Smooth muscle cell of the brain vasculature (primary cell): ENCODE results near the gene DMAC2L.

ENCODE experiments used
- DNase-seq: peaks from one replicate; pipeline ENCODE4 v3.0.0-alpha.2; 2012; ENCODE audit warnings: low read depth, low spot score

Gene DMAC2L

GRCh38 chr14:50321009-50321660, 9.0 kb downstream of the DMAC2L start:
- peak; percentile 81 for DNase-seq

- DNase-seq: no peak
Observed at GRCh38 chr14:50331596-50331995, 19.5 kb downstream of the DMAC2L start.

- no peak for DNase-seq
Observed at GRCh38 chr14:50333014-50333509, 20.9 kb downstream of the DMAC2L start.

GRCh38 chr14:50334211-50334610, 22.1 kb downstream of the DMAC2L start:
- DNase-seq: no peak

GRCh38 chr14:50335389-50335788, 23.3 kb downstream of the DMAC2L start:
- DNase-seq: no peak

GRCh38 chr14:50335989-50336824, 24.1 kb downstream of the DMAC2L start:
- no peak for DNase-seq

- DNase-seq: no peak
Observed at GRCh38 chr14:50338587-50338986, 26.5 kb downstream of the DMAC2L start.

- DNase-seq: no peak
Observed at GRCh38 chr14:50339178-50339804, 27.2 kb downstream of the DMAC2L start.

- DNase-seq: no peak
Observed at GRCh38 chr14:50340045-50340444, 27.9 kb downstream of the DMAC2L start.

- no peak for DNase-seq
Observed at GRCh38 chr14:50340963-50341362, 28.8 kb downstream of the DMAC2L start.

GRCh38 chr14:50342221-50343078, 30.3 kb downstream of the DMAC2L start:
- no peak for DNase-seq

GRCh38 chr14:50343434-50343833, 31.3 kb downstream of the DMAC2L start:
- DNase-seq: no peak

GRCh38 chr14:50344116-50344775, 32.1 kb downstream of the DMAC2L start:
- no peak for DNase-seq

GRCh38 chr14:50344876-50345563, 32.9 kb downstream of the DMAC2L start:
- no peak for DNase-seq

GRCh38 chr14:50345846-50346422, 33.8 kb downstream of the DMAC2L start:
- DNase-seq: no peak

- DNase-seq: no peak
Observed at GRCh38 chr14:50347521-50347920, 35.4 kb downstream of the DMAC2L start.

- DNase-seq: no peak
Observed at GRCh38 chr14:50348933-50349332, 36.8 kb downstream of the DMAC2L start.

- DNase-seq: no peak
Observed at GRCh38 chr14:50350975-50351374, 38.9 kb downstream of the DMAC2L start.

GRCh38 chr14:50352584-50352983, 40.5 kb downstream of the DMAC2L start:
- DNase-seq: no peak

- no peak for DNase-seq
Observed at GRCh38 chr14:50353126-50353525, 41.0 kb downstream of the DMAC2L start.
